Neural crest cell (in vitro differentiated cells): ENCODE data around the gene ACBD5. TPM values are rescaled to one million over a fixed set of nuclear protein-coding genes. Genes with fewer than 3 reads are reported as not detected.

Experiments used
- total RNA-seq: library from RNA; stranded (reverse); gene quantifications from 2 replicates; pipeline ENCODE4 v1.2.1, GENCODE V29; 2021

ACBD5 gene
- total RNA-seq, 1 donor from 2014 or later, result 17.4 TPM

Other genes starting within 250 kb of the ACBD5 start
- gene ANKRD26, start 140.3 kb downstream of the ACBD5 start, total RNA-seq, result 17.5 and 17.8 TPM in 2 replicates
- 117 and 123 TPM in 2 replicates for gene YME1L1, start 86.4 kb downstream of the ACBD5 start, total RNA-seq
- 35.0 and 37.0 TPM in 2 replicates for gene MASTL, start 85.4 kb downstream of the ACBD5 start, total RNA-seq